Measurements from ENCODE around the gene GATA6. TPM values are rescaled to one million over a fixed set of nuclear protein-coding genes. Genes with fewer than 3 reads are reported as not detected.

The GATA6 gene
- total RNA-seq, 1 experiment from 2014 or later = 37.7 TPM

GRCh38 chr18:22171258-22172119 lies 2.1 kb downstream of the GATA6 start:
- peaks cover 97% of the 10 kb centered on the region for H3K27me3 ChIP-seq (ENCODE audit: control insufficient read depth, insufficient read depth, low read length)
- peak overlapping the region; percentile 61 for H3K4me3 ChIP-seq (ENCODE audit: insufficient read depth, low read depth, low read length)
- peak; percentile 68 for DNase-seq
- H3K36me3 ChIP-seq (replicated peaks; ENCODE audit: control insufficient read depth, insufficient read depth, low read length) = no peaks in the 10 kb centered on the region

DNA sequence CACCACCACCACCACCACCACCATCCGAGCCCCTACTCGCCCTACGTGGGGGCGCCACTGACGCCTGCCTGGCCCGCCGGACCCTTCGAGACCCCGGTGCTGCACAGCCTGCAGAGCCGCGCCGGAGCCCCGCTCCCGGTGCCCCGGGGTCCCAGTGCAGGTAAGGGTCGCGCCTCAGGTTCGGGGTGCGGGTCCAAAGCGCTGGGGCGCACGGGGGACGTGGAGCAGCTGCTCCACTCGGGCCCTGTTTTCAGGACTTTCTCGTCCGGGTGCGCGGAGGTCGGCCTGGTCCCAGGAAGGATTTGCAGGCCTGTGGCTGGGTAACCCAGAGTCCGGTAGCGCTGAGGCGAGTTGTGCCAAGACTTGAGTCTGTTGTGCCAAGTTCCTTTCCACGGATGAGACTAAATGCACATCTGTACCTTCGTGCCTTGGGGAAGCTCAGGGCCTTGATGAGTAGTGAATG lies 2.8 kb downstream of the GATA6 start:
- no peaks in the 10 kb centered on the region for H3K36me3 ChIP-seq (replicated peaks; ENCODE audit: control insufficient read depth, insufficient read depth, low read length)
- peaks cover 97% of the 10 kb centered on the region for H3K27me3 ChIP-seq (ENCODE audit: control insufficient read depth, insufficient read depth, low read length)
- DNase-seq = no peak
- peak overlapping the region; percentile 30; the same call in 1 of the 2 replicates for H3K4me3 ChIP-seq (ENCODE audit: insufficient read depth, low read depth, low read length)

GRCh38 chr18:22172594-22173049 lies 3.2 kb downstream of the GATA6 start:
- H3K4me3 ChIP-seq (ENCODE audit: insufficient read depth, low read depth, low read length) = peak overlapping the region; percentile 30; the same call in 1 of the 2 replicates
- DNase-seq = peak; percentile 32
- H3K27me3 ChIP-seq (ENCODE audit: control insufficient read depth, insufficient read depth, low read length) = peaks cover 97% of the 10 kb centered on the region
- no peaks in the 10 kb centered on the region for H3K36me3 ChIP-seq (replicated peaks; ENCODE audit: control insufficient read depth, insufficient read depth, low read length)

DNA sequence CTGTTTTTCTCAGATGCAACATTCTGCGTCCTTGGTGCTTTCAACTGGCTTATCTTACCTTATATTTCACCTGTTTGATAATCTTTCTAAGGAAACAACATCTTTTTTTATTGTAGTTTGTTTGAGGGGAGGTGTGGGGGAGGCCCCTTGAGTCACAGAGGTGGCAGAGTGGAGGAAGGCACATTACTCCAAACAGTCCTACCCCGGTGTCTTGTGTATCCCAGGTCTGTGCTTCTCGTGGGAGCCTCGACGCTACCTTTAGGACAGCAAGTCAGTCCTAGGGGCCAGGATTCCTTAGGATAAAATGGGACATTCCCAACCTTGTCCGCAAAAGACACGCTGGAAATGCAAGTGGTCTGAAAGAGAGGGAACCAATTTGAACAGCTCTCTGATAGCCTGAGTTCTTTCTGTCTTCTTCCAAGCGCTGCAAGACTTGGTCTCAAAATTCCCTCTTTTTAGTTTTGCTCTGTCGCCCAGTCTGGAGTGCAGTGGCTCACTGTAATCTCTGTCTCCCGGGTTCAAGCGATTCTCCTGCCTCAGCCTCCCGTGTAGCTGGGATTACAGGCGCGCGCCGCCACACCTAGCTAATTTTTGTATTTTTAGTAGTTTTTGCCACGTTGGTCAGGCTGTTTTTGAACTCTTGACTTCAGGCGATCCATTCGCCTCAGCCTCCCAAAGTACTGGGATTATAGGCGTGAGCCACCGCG lies 4.0 kb downstream of the GATA6 start:
- no peak for DNase-seq
- H3K36me3 ChIP-seq (replicated peaks; ENCODE audit: control insufficient read depth, insufficient read depth, low read length) = no peaks in the 10 kb centered on the region
- H3K27me3 ChIP-seq (ENCODE audit: control insufficient read depth, insufficient read depth, low read length) = peaks cover 97% of the 10 kb centered on the region
- peak overlapping the region; percentile 30; the same call in 1 of the 2 replicates for H3K4me3 ChIP-seq (ENCODE audit: insufficient read depth, low read depth, low read length)

DNA sequence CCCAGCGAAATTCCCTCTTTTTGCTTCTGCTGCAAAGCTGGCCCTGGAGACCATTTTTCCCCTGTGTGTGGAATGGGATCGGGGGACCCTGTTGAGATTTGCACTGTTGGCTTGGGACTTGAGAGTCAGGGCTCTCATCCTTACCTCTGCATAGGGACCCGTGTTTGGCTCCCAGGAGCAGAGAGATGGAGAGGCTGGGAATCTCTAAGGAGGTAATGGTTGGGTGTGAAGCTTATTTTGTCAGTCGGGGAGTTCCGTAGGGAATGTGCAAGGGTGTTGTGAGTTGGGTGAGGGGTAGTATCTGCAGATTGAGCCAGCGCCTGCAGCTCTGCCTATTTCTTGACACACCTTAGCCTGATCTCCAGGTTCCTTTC lies 4.5 kb downstream of the GATA6 start:
- peak; percentile 37 for DNase-seq
- Histone ChIP-seq H3K4me3 (ENCODE audit: insufficient read depth, low read depth, low read length) (peak overlapping the region; percentile 30; the same call in 1 of the 2 replicates), H3K36me3 (replicated peaks; ENCODE audit: control insufficient read depth, insufficient read depth, low read length) (no peaks in the 10 kb centered on the region)

GRCh38 chr18:22174341-22175145 lies 5.2 kb downstream of the GATA6 start:
- Histone ChIP-seq H3K36me3 (replicated peaks; ENCODE audit: control insufficient read depth, insufficient read depth, low read length) (no peaks in the 10 kb centered on the region), H3K4me3 (ENCODE audit: insufficient read depth, low read depth, low read length) (peak overlapping the region; percentile 35; the same call in 1 of the 2 replicates), H3K27me3 (ENCODE audit: control insufficient read depth, insufficient read depth, low read length) (peaks cover 99% of the 10 kb centered on the region)
- DNase-seq = no peak

More for the DNA sequence above, 4.5 kb downstream of the GATA6 start:
- peaks cover 98% of the 10 kb centered on the region for H3K27me3 ChIP-seq (ENCODE audit: control insufficient read depth, insufficient read depth, low read length)

DNA sequence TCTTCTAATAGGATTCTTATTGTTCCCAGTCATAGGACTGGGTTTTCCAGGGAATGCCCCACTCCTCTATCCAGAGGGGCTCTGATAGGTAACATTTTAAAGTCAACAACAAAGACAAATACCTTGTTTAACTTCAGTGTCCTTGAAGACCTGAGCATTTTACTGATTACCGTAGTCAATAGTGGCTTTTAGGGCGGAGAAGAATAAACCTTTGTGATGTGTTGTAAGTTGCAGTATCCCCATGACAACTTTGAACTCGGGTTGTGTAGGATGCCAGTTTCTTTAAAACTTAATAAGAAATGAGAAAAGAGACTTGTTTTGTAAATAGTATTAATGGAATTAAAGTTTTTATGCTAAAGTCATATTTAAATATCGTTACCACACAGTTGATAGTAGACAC lies 6.0 kb downstream of the GATA6 start:
- no peaks in the 10 kb centered on the region for H3K36me3 ChIP-seq (replicated peaks; ENCODE audit: control insufficient read depth, insufficient read depth, low read length)
- H3K4me3 ChIP-seq (ENCODE audit: insufficient read depth, low read depth, low read length) = peak overlapping the region; percentile 35; the same call in 1 of the 2 replicates
- peaks cover 99% of the 10 kb centered on the region for H3K27me3 ChIP-seq (ENCODE audit: control insufficient read depth, insufficient read depth, low read length)
- DNase-seq = no peak

GRCh38 chr18:22176420-22177326 lies 7.3 kb downstream of the GATA6 start:
- peak; percentile 77 for DNase-seq
- H3K36me3 ChIP-seq (replicated peaks; ENCODE audit: control insufficient read depth, insufficient read depth, low read length) = no peaks in the 10 kb centered on the region
- peak overlapping the region; percentile 35 for H3K4me3 ChIP-seq (ENCODE audit: insufficient read depth, low read depth, low read length)
- H3K27me3 ChIP-seq (ENCODE audit: control insufficient read depth, insufficient read depth, low read length) = peaks cover 90% of the 10 kb centered on the region

- Histone ChIP-seq H3K27me3 (ENCODE audit: control insufficient read depth, insufficient read depth, low read length) (peaks cover 82% of the 10 kb centered on the region), H3K4me3 (ENCODE audit: insufficient read depth, low read depth, low read length) (peak overlapping the region; percentile 26; the same call in 1 of the 2 replicates), H3K36me3 (replicated peaks; ENCODE audit: control insufficient read depth, insufficient read depth, low read length) (no peaks in the 10 kb centered on the region)
- DNase-seq = no peak
These were observed 8.0 kb downstream of the GATA6 start for GRCh38 chr18:22177327-22177871.

- Histone ChIP-seq H3K36me3 (replicated peaks; ENCODE audit: control insufficient read depth, insufficient read depth, low read length) (no peaks in the 10 kb centered on the region), H3K4me3 (ENCODE audit: insufficient read depth, low read depth, low read length) (no peak overlapping the region; the same call in 1 of the 2 replicates), H3K27me3 (ENCODE audit: control insufficient read depth, insufficient read depth, low read length) (peaks cover 66% of the 10 kb centered on the region)
- DNase-seq = no peak
These were observed 9.8 kb downstream of the GATA6 start for GRCh38 chr18:22179174-22179573.

DNA sequence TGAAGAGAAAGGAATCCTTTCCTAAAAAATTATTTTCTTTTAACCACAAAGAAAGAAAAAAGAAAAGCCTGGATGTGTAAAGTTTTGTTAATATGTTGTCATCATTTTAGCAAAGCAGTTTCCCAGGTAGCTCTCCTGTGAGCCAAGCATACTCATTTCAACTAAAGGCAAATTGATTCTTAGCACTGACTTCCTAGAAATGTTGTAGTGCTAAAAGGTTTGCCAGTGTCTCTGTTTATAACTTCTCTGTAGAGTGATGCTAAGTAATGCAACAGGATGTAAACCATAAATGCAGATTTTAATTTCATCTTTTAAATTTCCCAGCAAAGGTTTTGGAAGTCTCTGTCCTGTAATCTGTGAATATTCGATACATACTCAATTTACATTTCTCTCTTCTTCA lies 10.2 kb downstream of the GATA6 start:
- H3K36me3 ChIP-seq (replicated peaks; ENCODE audit: control insufficient read depth, insufficient read depth, low read length) = no peaks in the 10 kb centered on the region

DNA sequence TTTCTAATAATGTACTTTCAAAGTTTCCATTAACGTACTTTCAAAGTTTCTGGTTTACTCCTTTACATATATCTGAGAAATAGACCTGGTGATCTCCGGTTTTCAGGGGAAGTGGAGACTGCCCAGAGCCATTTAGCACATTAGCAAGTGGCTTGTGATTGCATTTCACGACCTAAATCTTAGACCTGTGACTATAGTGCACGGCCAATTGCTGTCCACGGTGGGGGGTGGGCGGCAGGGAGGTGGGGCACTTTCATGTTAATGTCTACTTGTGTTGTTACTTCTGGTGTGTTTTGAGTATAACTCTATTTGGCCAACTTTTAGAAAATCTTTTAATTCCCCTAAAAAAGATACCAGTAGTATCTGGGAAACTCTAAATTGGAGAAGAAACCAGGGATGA lies 11.3 kb downstream of the GATA6 start:
- H3K36me3 ChIP-seq (replicated peaks; ENCODE audit: control insufficient read depth, insufficient read depth, low read length) = no peaks in the 10 kb centered on the region
- peaks cover 51% of the 10 kb centered on the region for H3K27me3 ChIP-seq (ENCODE audit: control insufficient read depth, insufficient read depth, low read length)
- no peak overlapping the region for H3K4me3 ChIP-seq (ENCODE audit: insufficient read depth, low read depth, low read length)
- no peak for DNase-seq

More for the DNA sequence above, 10.2 kb downstream of the GATA6 start:
- peaks cover 62% of the 10 kb centered on the region for H3K27me3 ChIP-seq (ENCODE audit: control insufficient read depth, insufficient read depth, low read length)
- no peak overlapping the region for H3K4me3 ChIP-seq (ENCODE audit: insufficient read depth, low read depth, low read length)
- DNase-seq = no peak

Data from H7 (cell line).